T-helper 17 cell (primary cell): ENCODE measurements around the gene KCNQ2. TPM values are rescaled to one million over a fixed set of nuclear protein-coding genes. Genes with fewer than 3 reads are reported as not detected.

ENCODE experiments used
- ATAC-seq: fragments of 150-1000 bp; cut with Tn5 transposase; 2 replicates; pipeline ENCODE4 v1.10.0; 2021; ENCODE audit warnings: mild to moderate bottlenecking, moderate library complexity
- DNase-seq, 3 donors: peaks; one replicate each; pipeline versions ENCODE4 v3.0.0 to v3.0.0-alpha.2; 2020 to 2021
- H3K9me3 ChIP-seq: one replicate; pipeline ENCODE4 v1.7.0; 2013; ENCODE audit warnings: low read length, mild to moderate bottlenecking; ENCODE audit not compliant: control insufficient read depth, poor library complexity, severe bottlenecking
- H3K27ac Mint-ChIP-seq: one replicate; pipeline ENCODE4 v1.8.0; 2022; ENCODE audit warnings: mild to moderate bottlenecking, moderate library complexity, mixed read lengths
- H3K27me3 Mint-ChIP-seq: one replicate; pipeline ENCODE4 v1.8.0; 2022; ENCODE audit warnings: mixed read lengths
- H3K36me3 Mint-ChIP-seq: one replicate; pipeline ENCODE4 v1.8.0; 2022; ENCODE audit warnings: low read depth, mixed read lengths
- H3K4me1 Mint-ChIP-seq: one replicate; pipeline ENCODE4 v1.8.0; 2022; ENCODE audit warnings: mild to moderate bottlenecking, mixed read lengths
- H3K4me3 Mint-ChIP-seq: one replicate; pipeline ENCODE4 v1.8.0; 2022; ENCODE audit warnings: mild to moderate bottlenecking, moderate library complexity, mixed read lengths
- total RNA-seq, 4 donors: library from RNA in 2 of 4; stranded (reverse) in 2 of 4; gene quantifications; one replicate each; pipeline ENCODE4 v1.2.3 and lab custom pipeline; 2022 to 2026

The KCNQ2 gene
- total RNA-seq, 2 donors from 2014 or later = not detected

- Mint-ChIP-seq H3K4me1 (peaks cover 2% of the 10 kb centered on the region), H3K27ac (no peak within 1 kb of the TSS), H3K27me3 (peaks cover 13% of the 10 kb centered on the region), H3K4me3 (peak within 1 kb of the TSS; percentile 75), H3K36me3 (no peaks in the 10 kb centered on the region)
- ATAC-seq (peak; percentile 82), DNase-seq (peak; percentile 40 to 65 (median 63))
- no peaks in the 10 kb centered on the region for H3K9me3 ChIP-seq
Measured at GRCh38 chr20:63498960-63499337, 26.5 kb upstream of the KCNQ2 start, which contains the start of gene EEF1A2. Gene EEF1A2, minus strand, starts transcription at chr20:63499083. Its CDS starts 1,320 bp downstream, at chr20:63497763.

- Mint-ChIP-seq H3K27ac (no peak overlapping the region), H3K4me3 (peak overlapping the region; percentile 75), H3K27me3 (peaks cover 12% of the 10 kb centered on the region), H3K4me1 (peaks cover 2% of the 10 kb centered on the region), H3K36me3 (no peaks in the 10 kb centered on the region)
- H3K9me3 ChIP-seq = no peaks in the 10 kb centered on the region
- ATAC-seq = no peak
- DNase-seq = no peak
Measured at GRCh38 chr20:63497946-63498935, 25.8 kb upstream of the KCNQ2 start.

GRCh38 chr20:63497138-63497945 is 24.9 kb upstream of the KCNQ2 start:
- Mint-ChIP-seq H3K4me1 (peaks cover 2% of the 10 kb centered on the region), H3K27ac (no peak overlapping the region), H3K36me3 (no peaks in the 10 kb centered on the region), H3K4me3 (peak overlapping the region; percentile 41), H3K27me3 (peaks cover 12% of the 10 kb centered on the region)
- H3K9me3 ChIP-seq = no peaks in the 10 kb centered on the region
- no peak for DNase-seq
- ATAC-seq = no peak

- no peak overlapping the region for H3K27ac Mint-ChIP-seq
- H3K4me1 Mint-ChIP-seq = peaks cover 2% of the 10 kb centered on the region
- DNase-seq (no peak), ATAC-seq (no peak)
- peaks cover 12% of the 10 kb centered on the region for H3K27me3 Mint-ChIP-seq
- H3K36me3 Mint-ChIP-seq = no peaks in the 10 kb centered on the region
- H3K4me3 Mint-ChIP-seq = peak overlapping the region; percentile 41
- no peaks in the 10 kb centered on the region for H3K9me3 ChIP-seq
Measured at GRCh38 chr20:63496596-63497120, 24.2 kb upstream of the KCNQ2 start.

- ATAC-seq = peak; percentile 68
- no peak overlapping the region for H3K27ac Mint-ChIP-seq
- peaks cover 2% of the 10 kb centered on the region for H3K4me1 Mint-ChIP-seq
- peak overlapping the region; percentile 74 for H3K4me3 Mint-ChIP-seq
- peaks cover 12% of the 10 kb centered on the region for H3K27me3 Mint-ChIP-seq
- H3K36me3 Mint-ChIP-seq = peaks cover 2% of the 10 kb centered on the region
- DNase-seq = peak; percentile 69 to 82 (median 74)
- no peaks in the 10 kb centered on the region for H3K9me3 ChIP-seq
Measured at GRCh38 chr20:63495741-63496595, 23.5 kb upstream of the KCNQ2 start.

GRCh38 chr20:63495167-63495720 is 22.8 kb upstream of the KCNQ2 start:
- peaks cover 2% of the 10 kb centered on the region for H3K4me1 Mint-ChIP-seq
- H3K9me3 ChIP-seq = no peaks in the 10 kb centered on the region
- H3K27me3 Mint-ChIP-seq = peaks cover 12% of the 10 kb centered on the region
- no peak for DNase-seq
- no peak for ATAC-seq
- no peak overlapping the region for H3K27ac Mint-ChIP-seq
- no peak overlapping the region for H3K4me3 Mint-ChIP-seq
- H3K36me3 Mint-ChIP-seq = peaks cover 2% of the 10 kb centered on the region

GRCh38 chr20:63494420-63495166 is 22.1 kb upstream of the KCNQ2 start:
- Mint-ChIP-seq H3K4me3 (no peak overlapping the region), H3K27me3 (peaks cover 12% of the 10 kb centered on the region), H3K27ac (no peak overlapping the region), H3K4me1 (peaks cover 2% of the 10 kb centered on the region), H3K36me3 (peaks cover 2% of the 10 kb centered on the region)
- ATAC-seq (no peak), DNase-seq (no peak)
- no peaks in the 10 kb centered on the region for H3K9me3 ChIP-seq

GRCh38 chr20:63494084-63494419 is 21.6 kb upstream of the KCNQ2 start:
- ATAC-seq (no peak), DNase-seq (no peak)
- Mint-ChIP-seq H3K27ac (no peak overlapping the region), H3K36me3 (peaks cover 2% of the 10 kb centered on the region), H3K4me3 (no peak overlapping the region), H3K27me3 (peaks cover 16% of the 10 kb centered on the region), H3K4me1 (peaks cover 2% of the 10 kb centered on the region)
- H3K9me3 ChIP-seq = no peaks in the 10 kb centered on the region

- H3K27me3 Mint-ChIP-seq = peaks cover 16% of the 10 kb centered on the region
- no peaks in the 10 kb centered on the region for H3K9me3 ChIP-seq
- H3K36me3 Mint-ChIP-seq = peaks cover 2% of the 10 kb centered on the region
- H3K27ac Mint-ChIP-seq = no peak overlapping the region
- H3K4me3 Mint-ChIP-seq = no peak overlapping the region
- H3K4me1 Mint-ChIP-seq = peaks cover 2% of the 10 kb centered on the region
- no peak for ATAC-seq
- DNase-seq = no peak
Measured at GRCh38 chr20:63493563-63494020, 21.1 kb upstream of the KCNQ2 start.

GRCh38 chr20:63492982-63493381 is 20.5 kb upstream of the KCNQ2 start:
- Mint-ChIP-seq H3K27ac (no peak overlapping the region), H3K4me1 (peaks cover 2% of the 10 kb centered on the region), H3K27me3 (peaks cover 16% of the 10 kb centered on the region), H3K4me3 (no peak overlapping the region), H3K36me3 (peaks cover 2% of the 10 kb centered on the region)
- H3K9me3 ChIP-seq = no peaks in the 10 kb centered on the region
- ATAC-seq (no peak), DNase-seq (no peak)

- peaks cover 2% of the 10 kb centered on the region for H3K4me1 Mint-ChIP-seq
- no peak overlapping the region for H3K4me3 Mint-ChIP-seq
- peaks cover 12% of the 10 kb centered on the region for H3K27me3 Mint-ChIP-seq
- no peak for ATAC-seq
- DNase-seq = no peak
- no peaks in the 10 kb centered on the region for H3K9me3 ChIP-seq
- H3K27ac Mint-ChIP-seq = no peak overlapping the region
- peaks cover 2% of the 10 kb centered on the region for H3K36me3 Mint-ChIP-seq
Measured at GRCh38 chr20:63492518-63492917, 20.1 kb upstream of the KCNQ2 start.
